GM12875 (cell line): ENCODE data around the gene FGFR2.

Experiments used
- H3K4me3 ChIP-seq: one replicate; pipeline ENCODE4 v1.5.1; 2011; ENCODE audit warnings: low read depth, low read length, control low read depth
- CTCF ChIP-seq: IDR thresholded peaks from 2 replicates; pipeline ENCODE4 v1.5.1; 2011; ENCODE audit warnings: low read depth, mild to moderate bottlenecking, control low read depth, inconsistent platforms, low read length, moderate library complexity, borderline replicate concordance; ENCODE audit not compliant: insufficient read depth

The FGFR2 gene

GRCh38 chr10:121435099-121435875, 163.0 kb downstream of the FGFR2 start:
- no peak overlapping the region for H3K4me3 ChIP-seq
- no peak for TF ChIP-seq CTCF

- no peak overlapping the region for H3K4me3 ChIP-seq
- TF ChIP-seq CTCF: no peak
These were observed 164.3 kb downstream of the FGFR2 start for GRCh38 chr10:121433965-121434364.

GRCh38 chr10:121428867-121429266, 169.4 kb downstream of the FGFR2 start:
- TF ChIP-seq CTCF: no peak
- H3K4me3 ChIP-seq: no peak overlapping the region
